Adrenal gland (tissue), 5 donors: Measurements from ENCODE around the gene WWTR1.

Source experiments
- CTCF ChIP-seq, 6 experiments: fragments of 450-650 bp in 4 of 6; fragments of 200-600 bp in 2 of 6; sonication (generic) in 1 of 6; IDR thresholded peaks; 1 replicate in 5 of 6; 2 replicates in 1 of 6; pipeline versions ENCODE4 v1.5.1 to v1.8.0; 2016 to 2021; ENCODE audit warnings: antibody characterized with exemption in 6 of 6, mild to moderate bottlenecking in 2 of 6, moderate library complexity in 1 of 6
- POLR2A ChIP-seq, 2 donors: fragments of 450-650 bp; IDR thresholded peaks; one replicate each; pipeline ENCODE4 v1.6.1; 2017; ENCODE audit warnings: antibody characterized with exemption in 2 of 2, mild to moderate bottlenecking in 2 of 2, moderate library complexity in 1 of 2
- donor health status: DM: no; HTN: no; CAD: no.

- peak in 1 of 6 experiments; percentile 6 for TF ChIP-seq CTCF (IDR thresholded peaks at IDR 0.05)
- peak in 1 of 2 donors; percentile 39 for TF ChIP-seq POLR2A (IDR thresholded peaks at IDR 0.05)
These were observed 76.0 kb downstream of the WWTR1 start for GRCh38 chr3:149581681-149582370.
